GM12878 (cell line): ENCODE measurements around the gene TIPIN.

Experiments
- EP300 ChIP-seq, 2 experiments: fragments of 150-350 bp in 1 of 2; IDR thresholded peaks; 2 replicates each; pipeline ENCODE4 v1.6.1; 2011 to 2012; ENCODE audit warnings: low read depth in 2 of 2, low read length in 2 of 2, borderline replicate concordance in 1 of 2, improper control_type of control experiment in 1 of 2, inconsistent platforms in 1 of 2; ENCODE audit not compliant: control insufficient read depth in 1 of 2
- POLR2A ChIP-seq: IDR thresholded peaks from 2 replicates; pipeline ENCODE4 v1.6.1; 2011; ENCODE audit warnings: low read depth, mild to moderate bottlenecking, low read length
- TAF1 ChIP-seq: IDR thresholded peaks from 2 replicates; pipeline ENCODE4 v1.6.1; 2011; ENCODE audit warnings: mild to moderate bottlenecking, low read depth, low read length, borderline replicate concordance
- TCF7 ChIP-seq: IDR thresholded peaks from 2 replicates; pipeline ENCODE4 v1.6.1; 2014; ENCODE audit warnings: antibody characterized with exemption, borderline replicate concordance
- YBX1 ChIP-seq: fragments of 450-650 bp; IDR thresholded peaks from 2 replicates; pipeline ENCODE4 v1.6.1; 2016; ENCODE audit warnings: antibody characterized with exemption
- TF ChIP-seq, protein P1 (sequence below), 3 experiments: IDR thresholded peaks in 2 of 3; conservative IDR thresholded peaks in 1 of 3; 2 replicates each; pipeline ENCODE4 v1.5.1; 2011; ENCODE audit warnings: low read depth in 3 of 3, low read length in 3 of 3, mild to moderate bottlenecking in 3 of 3, control low read depth in 2 of 3, moderate library complexity in 2 of 3, inconsistent platforms in 1 of 3, mixed read lengths in 1 of 3; ENCODE audit not compliant: control insufficient read depth in 2 of 3, insufficient read depth in 1 of 3; ENCODE audit errors: extremely low read depth in 1 of 3
- TF ChIP-seq, protein P2 (sequence below): IDR thresholded peaks from 2 replicates; pipeline ENCODE4 v1.6.1; 2012; ENCODE audit warnings: mild to moderate bottlenecking, low read depth, low read length

- TF ChIP-seq, protein P1, sequence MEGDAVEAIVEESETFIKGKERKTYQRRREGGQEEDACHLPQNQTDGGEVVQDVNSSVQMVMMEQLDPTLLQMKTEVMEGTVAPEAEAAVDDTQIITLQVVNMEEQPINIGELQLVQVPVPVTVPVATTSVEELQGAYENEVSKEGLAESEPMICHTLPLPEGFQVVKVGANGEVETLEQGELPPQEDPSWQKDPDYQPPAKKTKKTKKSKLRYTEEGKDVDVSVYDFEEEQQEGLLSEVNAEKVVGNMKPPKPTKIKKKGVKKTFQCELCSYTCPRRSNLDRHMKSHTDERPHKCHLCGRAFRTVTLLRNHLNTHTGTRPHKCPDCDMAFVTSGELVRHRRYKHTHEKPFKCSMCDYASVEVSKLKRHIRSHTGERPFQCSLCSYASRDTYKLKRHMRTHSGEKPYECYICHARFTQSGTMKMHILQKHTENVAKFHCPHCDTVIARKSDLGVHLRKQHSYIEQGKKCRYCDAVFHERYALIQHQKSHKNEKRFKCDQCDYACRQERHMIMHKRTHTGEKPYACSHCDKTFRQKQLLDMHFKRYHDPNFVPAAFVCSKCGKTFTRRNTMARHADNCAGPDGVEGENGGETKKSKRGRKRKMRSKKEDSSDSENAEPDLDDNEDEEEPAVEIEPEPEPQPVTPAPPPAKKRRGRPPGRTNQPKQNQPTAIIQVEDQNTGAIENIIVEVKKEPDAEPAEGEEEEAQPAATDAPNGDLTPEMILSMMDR (IDR thresholded peaks at IDR 0.05 in 2 of 3, conservative IDR thresholded peaks at IDR 0.05 in 1 of 3; ENCODE audit: control insufficient read depth in 2 of 3, extremely low read depth in 1 of 3, insufficient read depth in 1 of 3, low read depth in 3 of 3, low read length in 3 of 3) = no peak
- TF ChIP-seq TAF1 (no peak), POLR2A (no peak), YBX1 (no peak), TCF7 (no peak), EP300 (IDR thresholded peaks at IDR 0.05; ENCODE audit: borderline replicate concordance in 1 of 2, control insufficient read depth in 1 of 2, low read depth in 2 of 2, low read length in 2 of 2) (no peak)
- TF ChIP-seq, protein P2, sequence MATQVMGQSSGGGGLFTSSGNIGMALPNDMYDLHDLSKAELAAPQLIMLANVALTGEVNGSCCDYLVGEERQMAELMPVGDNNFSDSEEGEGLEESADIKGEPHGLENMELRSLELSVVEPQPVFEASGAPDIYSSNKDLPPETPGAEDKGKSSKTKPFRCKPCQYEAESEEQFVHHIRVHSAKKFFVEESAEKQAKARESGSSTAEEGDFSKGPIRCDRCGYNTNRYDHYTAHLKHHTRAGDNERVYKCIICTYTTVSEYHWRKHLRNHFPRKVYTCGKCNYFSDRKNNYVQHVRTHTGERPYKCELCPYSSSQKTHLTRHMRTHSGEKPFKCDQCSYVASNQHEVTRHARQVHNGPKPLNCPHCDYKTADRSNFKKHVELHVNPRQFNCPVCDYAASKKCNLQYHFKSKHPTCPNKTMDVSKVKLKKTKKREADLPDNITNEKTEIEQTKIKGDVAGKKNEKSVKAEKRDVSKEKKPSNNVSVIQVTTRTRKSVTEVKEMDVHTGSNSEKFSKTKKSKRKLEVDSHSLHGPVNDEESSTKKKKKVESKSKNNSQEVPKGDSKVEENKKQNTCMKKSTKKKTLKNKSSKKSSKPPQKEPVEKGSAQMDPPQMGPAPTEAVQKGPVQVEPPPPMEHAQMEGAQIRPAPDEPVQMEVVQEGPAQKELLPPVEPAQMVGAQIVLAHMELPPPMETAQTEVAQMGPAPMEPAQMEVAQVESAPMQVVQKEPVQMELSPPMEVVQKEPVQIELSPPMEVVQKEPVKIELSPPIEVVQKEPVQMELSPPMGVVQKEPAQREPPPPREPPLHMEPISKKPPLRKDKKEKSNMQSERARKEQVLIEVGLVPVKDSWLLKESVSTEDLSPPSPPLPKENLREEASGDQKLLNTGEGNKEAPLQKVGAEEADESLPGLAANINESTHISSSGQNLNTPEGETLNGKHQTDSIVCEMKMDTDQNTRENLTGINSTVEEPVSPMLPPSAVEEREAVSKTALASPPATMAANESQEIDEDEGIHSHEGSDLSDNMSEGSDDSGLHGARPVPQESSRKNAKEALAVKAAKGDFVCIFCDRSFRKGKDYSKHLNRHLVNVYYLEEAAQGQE = no peak
Observed at GRCh38 chr15:66290518-66290917, 66.0 kb downstream of the TIPIN start.
